HCT116 (cell line): ENCODE data around the gene NR6A1. TPM values are rescaled to one million over a fixed set of nuclear protein-coding genes. Genes with fewer than 3 reads are reported as not detected.

Experiments
- ATAC-seq: fragments of 200-7000 bp; cut with Tn5 transposase; 2 replicates; pipeline ENCODE4 v1.9.1; 2020; ENCODE audit warnings: mild to moderate bottlenecking, moderate library complexity
- BruUV-seq: library from RNA; stranded (reverse); fragments of 400-500 nt; replicated peaks from 2 replicates; lab custom pipeline; 2021; lab: Mats Ljungman, UMichigan
- CTCF ChIA-PET: fragments of 300-600 bp; sonication (Branson Sonifier 250); formaldehyde crosslinking; loops from one replicate; lab custom pipeline; 2021; ENCODE audit warnings: antibody characterized with exemption; lab: Charles Lee
- POLR2A ChIA-PET: fragments of 300-600, 350-600 bp; sonication (Branson Sonifier 250); formaldehyde crosslinking; loops from one replicate; lab custom pipeline; 2021; ENCODE audit warnings: antibody characterized with exemption; lab: Charles Lee
- RAD21 ChIA-PET, 2 experiments: fragments of 300-600 bp; sonication (Branson Sonifier 250); formaldehyde crosslinking; loops; one replicate each; lab custom pipeline; 2023; ENCODE audit warnings: low total read pairs in 2 of 2; ENCODE audit not compliant: uncharacterized antibody in 2 of 2, unreplicated experiment in 2 of 2, low non-redundant PET in 1 of 2; lab: Charles Lee
- DNase-seq: peaks from one replicate; pipeline ENCODE4 v3.0.0-alpha.2; 2010; ENCODE audit warnings: low read depth, low spot score
- H2AFZ ChIP-seq: fragments of 200-600 bp; shearing (Covaris generic), sonication (generic); 2 replicates; pipeline ENCODE4 v1.6.1; 2017; ENCODE audit warnings: low read depth, mixed run types, mixed read lengths, antibody characterized with exemption, low read length; ENCODE audit not compliant: poor library complexity, severe bottlenecking
- H3K27ac ChIP-seq: 2 replicates; pipeline ENCODE4 v1.5.1; 2012; ENCODE audit warnings: low read depth, low read length
- H3K27me3 ChIP-seq: fragments of 200-600 bp; sonication (generic); 2 replicates; pipeline ENCODE4 v1.6.1; 2016; ENCODE audit warnings: mixed run types, low read length, mixed read lengths; ENCODE audit not compliant: insufficient read depth
- H3K36me3 ChIP-seq, 2 experiments: fragments of 200-500 bp in 1 of 2; fragments of 200-600 bp in 1 of 2; sonication (Bioruptor generic) in 1 of 2; sonication (generic) in 1 of 2; 2 replicates each; pipeline versions ENCODE4 v1.5.1 to v1.6.1; 2014 to 2016; ENCODE audit warnings: low read length in 2 of 2, inconsistent platforms in 1 of 2, mixed read lengths in 1 of 2, mixed run types in 1 of 2; ENCODE audit not compliant: insufficient read depth in 2 of 2, control insufficient read depth in 1 of 2
- H3K4me1 ChIP-seq, 2 experiments: fragments of 200-600 bp in 1 of 2; sonication (generic) in 1 of 2; 2 replicates each; pipeline versions ENCODE4 v1.5.1 to v1.6.1; 2012 to 2017; ENCODE audit warnings: low read length in 2 of 2, inconsistent platforms in 1 of 2, mild to moderate bottlenecking in 1 of 2, mixed read lengths in 1 of 2, mixed run types in 1 of 2, moderate library complexity in 1 of 2; ENCODE audit not compliant: insufficient read depth in 2 of 2, control insufficient read depth in 1 of 2
- H3K4me2 ChIP-seq: fragments of 200-600 bp; sonication (generic); 2 replicates; pipeline ENCODE4 v1.6.1; 2017; ENCODE audit warnings: mixed run types, low read length, mixed read lengths
- H3K4me3 ChIP-seq, 2 experiments: fragments of 200-600 bp in 1 of 2; sonication (generic) in 1 of 2; replicated peaks in 1 of 2; 2 replicates each; pipeline ENCODE4 v1.5.1; 2011 to 2016; ENCODE audit warnings: low read length in 2 of 2, control low read depth in 1 of 2, low read depth in 1 of 2, mild to moderate bottlenecking in 1 of 2, mixed read lengths in 1 of 2, mixed run types in 1 of 2
- H3K79me2 ChIP-seq: fragments of 200-600 bp; sonication (generic); 2 replicates; pipeline ENCODE4 v1.6.1; 2017; ENCODE audit warnings: mild to moderate bottlenecking, mixed run types, low read length, moderate library complexity, mixed read lengths; ENCODE audit not compliant: insufficient read depth
- H3K9ac ChIP-seq: fragments of 200-600 bp; sonication (generic); 2 replicates; pipeline ENCODE4 v1.6.1; 2016; ENCODE audit warnings: low read length, mixed read lengths
- H3K9me2 ChIP-seq: fragments of 200-600 bp; sonication (generic), shearing (Covaris generic); 2 replicates; pipeline ENCODE4 v1.6.1; 2017; ENCODE audit warnings: mixed run types, mild to moderate bottlenecking, moderate library complexity; ENCODE audit not compliant: insufficient read depth
- H3K9me3 ChIP-seq, 2 experiments: fragments of 200-500 bp in 1 of 2; fragments of 200-600 bp in 1 of 2; sonication (Bioruptor generic) in 1 of 2; sonication (generic) in 1 of 2; 2 replicates each; pipeline ENCODE4 v1.6.1; 2014 to 2017; ENCODE audit warnings: low read length in 2 of 2, mixed read lengths in 2 of 2, inconsistent platforms in 1 of 2, low read depth in 1 of 2, mild to moderate bottlenecking in 1 of 2, mixed run types in 1 of 2, moderate library complexity in 1 of 2; ENCODE audit not compliant: control insufficient read depth in 1 of 2, insufficient read depth in 1 of 2
- H4K20me1 ChIP-seq: fragments of 200-600 bp; sonication (generic), shearing (Covaris generic); 2 replicates; pipeline ENCODE4 v1.6.1; 2017; ENCODE audit warnings: mixed run types, mild to moderate bottlenecking, moderate library complexity; ENCODE audit not compliant: insufficient read depth
- EGR1 ChIP-seq: IDR thresholded peaks from 2 replicates; pipeline ENCODE4 v1.6.1; 2012; ENCODE audit warnings: low read depth
- SIN3A ChIP-seq: IDR thresholded peaks from 2 replicates; pipeline ENCODE4 v1.6.1; 2012; ENCODE audit warnings: low read depth
- SRF ChIP-seq: IDR thresholded peaks from 2 replicates; pipeline ENCODE4 v1.6.1; 2012; ENCODE audit warnings: low read depth
- intact Hi-C: fragments of 100-400 bp; cut with micrococcal nuclease; formaldehyde crosslinking; loops from 2 replicates; pipeline ENCODE4 v1.10.0; 2022
- total RNA-seq: library from RNA; stranded (reverse); gene quantifications from one replicate; pipeline ENCODE4 v1.2.1, GENCODE V29; 2021; ENCODE audit not compliant: unreplicated experiment
- TF ChIP-seq, protein P1 (sequence below): IDR thresholded peaks from 2 replicates; pipeline ENCODE4 v1.6.1; 2012; ENCODE audit warnings: low read depth

The NR6A1 gene
- total RNA-seq, 1 experiment from 2014 or later: 9.9 TPM

DNA sequence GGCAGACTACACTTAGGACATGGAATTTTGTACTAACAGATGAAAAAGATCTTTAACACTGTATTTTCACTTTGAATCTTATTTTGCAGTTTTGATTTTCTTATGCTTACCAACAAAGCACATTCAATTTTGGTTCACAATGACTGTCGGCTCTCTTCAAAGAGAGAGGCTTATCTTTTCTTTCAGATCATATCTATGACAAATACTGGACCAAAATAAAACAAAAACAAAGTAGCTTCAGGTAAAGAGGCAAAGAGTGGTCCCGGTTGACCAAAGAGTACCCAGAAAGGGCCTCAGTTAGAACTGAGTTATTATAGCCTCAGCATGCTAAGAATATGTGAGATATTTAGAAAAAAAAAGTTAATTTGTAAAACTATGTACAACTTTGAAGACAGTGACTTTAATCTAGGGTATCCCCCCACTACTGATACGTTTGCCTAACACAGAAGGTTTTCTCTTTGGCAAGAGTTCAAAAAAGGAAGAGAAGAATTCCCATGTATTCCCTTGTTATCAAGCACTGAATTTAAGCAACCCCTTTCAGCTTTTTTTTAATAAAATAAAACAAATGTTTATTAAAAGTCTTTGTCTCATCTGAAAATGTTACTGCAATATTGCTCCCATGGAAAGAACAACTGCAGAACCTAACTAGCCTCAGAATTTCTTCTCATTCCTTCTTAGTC, 50.5 kb downstream of the NR6A1 start:
- Histone ChIP-seq H3K27ac (peak overlapping the region; percentile 64; the same call in 1 of the 2 replicates), H3K36me3 (no peaks in the 10 kb centered on the region), H3K4me3 (peak overlapping the region in 1 of 2 experiments; percentile 31; a peak in 1 of 4 replicates), H3K4me1 (peaks cover 61 to 69% of the 10 kb centered on the region in 2 experiments), H3K4me2 (peak overlapping the region; percentile 72), H3K9me2 (no peaks in the 10 kb centered on the region), H3K9me3 (no peaks in the 10 kb centered on the region), H4K20me1 (peaks cover 10% of the 10 kb centered on the region), H2AFZ (no peak overlapping the region), H3K9ac (peak overlapping the region; percentile 36), H3K27me3 (no peaks in the 10 kb centered on the region), H3K79me2 (peaks cover 5% of the 10 kb centered on the region; the same call in 1 of the 2 replicates)
- TF ChIP-seq EGR1 (no peak), SIN3A (no peak), SRF (no peak)
- TF ChIP-seq, protein P1, sequence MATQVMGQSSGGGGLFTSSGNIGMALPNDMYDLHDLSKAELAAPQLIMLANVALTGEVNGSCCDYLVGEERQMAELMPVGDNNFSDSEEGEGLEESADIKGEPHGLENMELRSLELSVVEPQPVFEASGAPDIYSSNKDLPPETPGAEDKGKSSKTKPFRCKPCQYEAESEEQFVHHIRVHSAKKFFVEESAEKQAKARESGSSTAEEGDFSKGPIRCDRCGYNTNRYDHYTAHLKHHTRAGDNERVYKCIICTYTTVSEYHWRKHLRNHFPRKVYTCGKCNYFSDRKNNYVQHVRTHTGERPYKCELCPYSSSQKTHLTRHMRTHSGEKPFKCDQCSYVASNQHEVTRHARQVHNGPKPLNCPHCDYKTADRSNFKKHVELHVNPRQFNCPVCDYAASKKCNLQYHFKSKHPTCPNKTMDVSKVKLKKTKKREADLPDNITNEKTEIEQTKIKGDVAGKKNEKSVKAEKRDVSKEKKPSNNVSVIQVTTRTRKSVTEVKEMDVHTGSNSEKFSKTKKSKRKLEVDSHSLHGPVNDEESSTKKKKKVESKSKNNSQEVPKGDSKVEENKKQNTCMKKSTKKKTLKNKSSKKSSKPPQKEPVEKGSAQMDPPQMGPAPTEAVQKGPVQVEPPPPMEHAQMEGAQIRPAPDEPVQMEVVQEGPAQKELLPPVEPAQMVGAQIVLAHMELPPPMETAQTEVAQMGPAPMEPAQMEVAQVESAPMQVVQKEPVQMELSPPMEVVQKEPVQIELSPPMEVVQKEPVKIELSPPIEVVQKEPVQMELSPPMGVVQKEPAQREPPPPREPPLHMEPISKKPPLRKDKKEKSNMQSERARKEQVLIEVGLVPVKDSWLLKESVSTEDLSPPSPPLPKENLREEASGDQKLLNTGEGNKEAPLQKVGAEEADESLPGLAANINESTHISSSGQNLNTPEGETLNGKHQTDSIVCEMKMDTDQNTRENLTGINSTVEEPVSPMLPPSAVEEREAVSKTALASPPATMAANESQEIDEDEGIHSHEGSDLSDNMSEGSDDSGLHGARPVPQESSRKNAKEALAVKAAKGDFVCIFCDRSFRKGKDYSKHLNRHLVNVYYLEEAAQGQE: no peak
- ChIA-PET RAD21 (interaction anchor here in 1 of 2 experiments (1.4 kb wide), 1 partner anchor 14 kb away, joined by 3 read pairs; no protein-coding TSS in a partner anchor), CTCF (interaction anchor here (1.9 kb wide), 1 partner anchor 132 kb away, joined by 6 read pairs; the partner anchor contains the start of gene WDR38), POLR2A (interaction anchor here (1.0 kb wide), 1 partner anchor 79 kb away, joined by 3 read pairs; no protein-coding TSS in a partner anchor)
- no TSS peak for BruUV-seq
- ATAC-seq (peak; percentile 7), DNase-seq (no peak)
- intact Hi-C loops: no loop called here
